OCI-M2 (cell line): Measurements from ENCODE around the gene ETFBKMT.

ENCODE experiments used
- DNase-seq: peaks from one replicate; lab custom pipeline; 2025; ENCODE audit not compliant: unreplicated experiment; lab: John Stamatoyannopoulos, UW

Gene ETFBKMT, protein sequence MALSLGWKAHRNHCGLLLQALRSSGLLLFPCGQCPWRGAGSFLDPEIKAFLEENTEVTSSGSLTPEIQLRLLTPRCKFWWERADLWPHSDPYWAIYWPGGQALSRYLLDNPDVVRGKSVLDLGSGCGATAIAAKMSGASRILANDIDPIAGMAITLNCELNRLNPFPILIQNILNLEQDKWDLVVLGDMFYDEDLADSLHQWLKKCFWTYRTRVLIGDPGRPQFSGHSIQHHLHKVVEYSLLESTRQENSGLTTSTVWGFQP

GRCh38 chr12:31659087-31659942, at the start of gene ETFBKMT:
Gene ETFBKMT, plus strand, starts transcription at chr12:31659688. Its CDS starts 2,266 bp downstream, at chr12:31661954.
- peak; percentile 61 for DNase-seq

DNA sequence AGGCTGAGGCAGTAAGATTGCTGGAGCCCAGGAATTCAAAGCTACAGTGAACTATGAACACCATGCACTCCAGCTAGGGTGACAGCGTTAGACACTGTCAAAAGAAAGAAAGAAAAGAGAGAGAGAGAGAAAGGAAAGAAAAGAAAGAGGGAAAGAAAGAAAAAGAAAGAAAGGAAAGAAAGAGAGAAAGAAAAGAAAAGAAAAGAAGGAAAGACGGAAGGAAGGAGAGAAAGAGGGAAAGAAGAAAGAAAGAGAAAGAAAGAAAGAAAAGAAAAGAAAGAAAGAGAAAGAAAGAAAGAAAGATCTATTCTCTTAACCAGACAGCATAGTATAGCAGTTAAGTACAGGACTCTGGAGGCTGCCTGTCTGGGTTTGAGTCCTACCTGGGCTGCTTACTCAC, 46.7 kb upstream of the ETFBKMT start:
- no peak for DNase-seq

GRCh38 chr12:31618228-31619025, 41.1 kb upstream of the ETFBKMT start:
- DNase-seq = no peak

DNA sequence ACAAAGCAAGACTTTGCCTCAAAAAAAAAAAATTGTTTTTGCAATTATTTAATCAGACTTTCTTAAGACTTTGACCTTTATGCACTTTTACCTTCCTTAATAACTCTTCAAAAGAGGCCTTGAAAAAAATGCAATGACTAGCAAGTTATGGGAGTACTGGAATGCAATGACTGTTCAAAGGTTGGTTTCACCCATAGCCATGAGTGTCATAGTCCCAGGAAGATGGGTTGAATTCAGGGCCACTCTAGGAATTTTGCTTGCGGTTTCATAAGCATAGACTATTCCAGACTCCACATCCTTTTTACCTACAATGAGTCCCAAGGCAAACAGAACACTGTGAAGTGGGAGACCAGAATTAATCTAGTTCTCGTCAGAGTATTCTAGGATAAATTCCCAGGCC, 39.2 kb upstream of the ETFBKMT start:
- DNase-seq = no peak

- no peak for DNase-seq
Observed at GRCh38 chr12:31622038-31622437, 37.5 kb upstream of the ETFBKMT start.

GRCh38 chr12:31626270-31626995, 33.1 kb upstream of the ETFBKMT start:
- no peak for DNase-seq

- DNase-seq = no peak
Observed at GRCh38 chr12:31627456-31628054, 31.9 kb upstream of the ETFBKMT start.

- no peak for DNase-seq
Observed at GRCh38 chr12:31629756-31630732, 29.4 kb upstream of the ETFBKMT start.

- no peak for DNase-seq
Observed at GRCh38 chr12:31631023-31631724, 28.3 kb upstream of the ETFBKMT start.

- DNase-seq = no peak
Observed at GRCh38 chr12:31631809-31632208, 27.7 kb upstream of the ETFBKMT start.

- no peak for DNase-seq
Observed at GRCh38 chr12:31633464-31633863, 26.0 kb upstream of the ETFBKMT start.

- DNase-seq = no peak
Observed at GRCh38 chr12:31634620-31635019, 24.9 kb upstream of the ETFBKMT start.

DNA sequence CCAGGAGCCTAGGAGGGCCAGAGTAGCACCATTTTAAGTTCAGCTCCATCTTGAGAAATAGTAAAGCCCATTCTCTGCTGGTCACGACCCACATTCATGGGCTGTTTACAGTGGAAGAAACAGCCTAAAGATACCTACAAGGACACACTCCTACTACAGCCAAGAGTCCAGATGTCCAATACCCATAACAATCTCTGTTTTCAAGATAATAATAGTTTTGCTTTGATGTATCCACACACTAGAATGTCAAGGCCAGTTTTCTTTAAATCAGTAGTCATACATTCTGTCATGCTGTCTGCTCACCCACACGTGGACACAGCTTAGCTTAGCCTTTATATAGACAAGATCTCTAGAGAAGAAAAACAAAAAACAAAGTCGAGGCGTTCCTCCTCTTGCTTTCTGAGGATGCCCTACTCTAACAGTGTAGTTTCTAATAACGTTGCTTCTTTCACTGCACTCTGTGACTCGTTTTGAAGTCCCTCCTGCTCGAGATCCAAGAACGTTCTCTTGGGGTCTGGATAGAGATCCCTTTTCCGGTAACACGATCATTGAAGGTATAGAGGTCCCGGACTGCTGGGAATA, 17.9 kb upstream of the ETFBKMT start:
- no peak for DNase-seq

GRCh38 chr12:31644536-31644935, 15.0 kb upstream of the ETFBKMT start:
- no peak for DNase-seq

- DNase-seq = no peak
Observed at GRCh38 chr12:31645924-31646323, 13.6 kb upstream of the ETFBKMT start.

DNA sequence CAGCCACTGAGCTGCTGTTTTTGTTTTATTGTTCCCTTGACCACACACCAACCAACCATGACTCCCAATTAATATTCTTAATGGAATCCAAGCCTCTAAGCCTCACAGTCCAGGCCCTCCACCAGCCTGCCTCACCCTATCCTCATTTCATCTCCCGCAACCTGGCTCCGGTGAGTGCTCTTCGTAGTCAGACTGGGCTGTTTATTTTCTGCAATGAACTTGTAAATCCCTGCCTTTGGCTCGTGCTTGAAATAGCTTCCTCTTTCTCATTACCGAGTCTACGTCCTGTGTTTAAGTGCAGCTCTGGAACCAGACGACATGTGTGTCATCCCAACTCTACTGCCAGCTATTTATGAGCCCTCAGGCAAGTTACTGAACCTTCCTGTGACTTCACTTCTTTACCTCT, 12.4 kb upstream of the ETFBKMT start:
- DNase-seq = no peak

GRCh38 chr12:31650918-31651317, 8.6 kb upstream of the ETFBKMT start:
- no peak for DNase-seq

- DNase-seq = no peak
Observed at GRCh38 chr12:31651893-31652521, 7.5 kb upstream of the ETFBKMT start.
